ENCODE data around the gene ITGA7.

DNA sequence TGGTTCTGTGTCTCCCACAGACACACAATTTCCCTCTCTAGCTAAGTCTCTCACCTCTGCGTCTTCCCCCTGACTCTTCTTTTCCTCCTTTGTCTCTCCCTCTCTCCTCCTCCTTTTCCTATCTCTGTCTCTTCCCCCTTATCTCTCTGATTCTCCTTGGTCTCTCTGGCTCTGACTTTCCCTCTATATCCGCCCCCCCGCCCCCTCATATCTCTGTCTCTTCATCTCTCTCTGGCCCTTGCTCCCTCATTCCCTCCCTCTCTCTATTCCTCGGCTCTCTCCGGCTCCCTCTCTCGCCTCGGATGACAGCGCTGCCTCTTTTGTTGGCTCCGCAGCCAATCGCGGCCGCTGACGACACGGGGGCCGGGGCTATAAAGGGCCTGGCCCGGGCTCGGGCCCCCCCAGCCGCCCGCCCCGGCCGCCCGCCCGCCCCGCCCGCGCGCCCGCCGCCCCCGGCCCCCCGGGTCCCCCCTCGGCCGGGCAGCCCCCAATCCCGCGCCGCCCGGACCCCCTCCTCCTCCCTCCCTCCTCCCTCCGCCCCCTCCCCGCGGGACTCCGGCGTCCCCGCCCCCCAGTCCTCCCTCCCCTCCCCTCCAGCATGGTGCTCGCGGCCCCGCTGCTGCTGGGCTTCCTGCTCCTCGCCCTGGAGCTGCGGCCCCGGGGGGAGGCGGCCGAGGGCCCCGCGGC lies 35.2 kb upstream of the ITGA7 start, which contains the start of gene GDF11:
- TF ChIP-seq, protein P1, sequence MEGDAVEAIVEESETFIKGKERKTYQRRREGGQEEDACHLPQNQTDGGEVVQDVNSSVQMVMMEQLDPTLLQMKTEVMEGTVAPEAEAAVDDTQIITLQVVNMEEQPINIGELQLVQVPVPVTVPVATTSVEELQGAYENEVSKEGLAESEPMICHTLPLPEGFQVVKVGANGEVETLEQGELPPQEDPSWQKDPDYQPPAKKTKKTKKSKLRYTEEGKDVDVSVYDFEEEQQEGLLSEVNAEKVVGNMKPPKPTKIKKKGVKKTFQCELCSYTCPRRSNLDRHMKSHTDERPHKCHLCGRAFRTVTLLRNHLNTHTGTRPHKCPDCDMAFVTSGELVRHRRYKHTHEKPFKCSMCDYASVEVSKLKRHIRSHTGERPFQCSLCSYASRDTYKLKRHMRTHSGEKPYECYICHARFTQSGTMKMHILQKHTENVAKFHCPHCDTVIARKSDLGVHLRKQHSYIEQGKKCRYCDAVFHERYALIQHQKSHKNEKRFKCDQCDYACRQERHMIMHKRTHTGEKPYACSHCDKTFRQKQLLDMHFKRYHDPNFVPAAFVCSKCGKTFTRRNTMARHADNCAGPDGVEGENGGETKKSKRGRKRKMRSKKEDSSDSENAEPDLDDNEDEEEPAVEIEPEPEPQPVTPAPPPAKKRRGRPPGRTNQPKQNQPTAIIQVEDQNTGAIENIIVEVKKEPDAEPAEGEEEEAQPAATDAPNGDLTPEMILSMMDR (conservative IDR thresholded peaks at IDR 0.05; ENCODE audit: low read depth, low read length), result no peak
- TF ChIP-seq, protein P2, sequence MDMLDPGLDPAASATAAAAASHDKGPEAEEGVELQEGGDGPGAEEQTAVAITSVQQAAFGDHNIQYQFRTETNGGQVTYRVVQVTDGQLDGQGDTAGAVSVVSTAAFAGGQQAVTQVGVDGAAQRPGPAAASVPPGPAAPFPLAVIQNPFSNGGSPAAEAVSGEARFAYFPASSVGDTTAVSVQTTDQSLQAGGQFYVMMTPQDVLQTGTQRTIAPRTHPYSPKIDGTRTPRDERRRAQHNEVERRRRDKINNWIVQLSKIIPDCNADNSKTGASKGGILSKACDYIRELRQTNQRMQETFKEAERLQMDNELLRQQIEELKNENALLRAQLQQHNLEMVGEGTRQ (IDR thresholded peaks at IDR 0.05; ENCODE audit: low read depth, low read length), result no peak
- TF ChIP-seq RAD21 (IDR thresholded peaks at IDR 0.05; ENCODE audit: low read length) (no peak), POLR2A (IDR thresholded peaks at IDR 0.05; ENCODE audit: low read depth, low read length) (peak; percentile 69), MXI1 (IDR thresholded peaks at IDR 0.05; ENCODE audit: borderline replicate concordance, low read depth, low read length) (0 out of 2 replicates have a peak, but pooled peaks have one; percentile 19), RCOR1 (IDR thresholded peaks at IDR 0.05; ENCODE audit: insufficient replicate concordance, low read length) (no peak), FOS (IDR thresholded peaks at IDR 0.05; ENCODE audit: low read depth, low read length) (no peak), MAZ (IDR thresholded peaks at IDR 0.05; ENCODE audit: borderline replicate concordance, low read depth, low read length) (peak; percentile 75; the same call in 1 of the 2 replicates), RFX5 (IDR thresholded peaks at IDR 0.05; ENCODE audit: low read depth, low read length) (no peak), SMC3 (IDR thresholded peaks at IDR 0.05; ENCODE audit: low read depth, low read length) (no peak)

Measured in IMR-90 (cell line).